A549 (cell line): Measurements from ENCODE around the gene GSTT2B. TPM values are rescaled to one million over a fixed set of nuclear protein-coding genes. Genes with fewer than 3 reads are reported as not detected.
"Not testable (repeated sequence)": the region's sequence is repeated elsewhere in the genome, so short reads cannot be mapped to it uniquely, and the experiment has no call there.

Experiments used
- ATAC-seq, 2 experiments: fragments of 200-7000 bp in 1 of 2; fragments of >200 bp in 1 of 2; cut with Nextera tagmentation in 1 of 2; cut with Tn5 transposase in 1 of 2; 3 replicates each; pipeline versions ENCODE4 v1.8.0 to v1.9.1; 2018 to 2020; ENCODE audit warnings: mild to moderate bottlenecking in 1 of 2, moderate library complexity in 1 of 2
- CTCF ChIA-PET: fragments of 300-600 bp; sonication (Branson Sonifier 250); formaldehyde crosslinking; extraction: SDS; loops from one replicate; lab custom pipeline; 2021; ENCODE audit warnings: antibody characterized with exemption, inconsistent platforms; lab: Yijun Ruan, JAX
- POLR2A ChIA-PET: fragments of 350-600 bp; formaldehyde crosslinking; extraction: SDS; loops from one replicate; lab custom pipeline; 2021; ENCODE audit warnings: antibody characterized with exemption, inconsistent platforms; lab: Yijun Ruan, JAX
- DNase-seq, 2 experiments: peaks; one replicate each; pipeline versions ENCODE4 v3.0.0 to v3.0.0-alpha.2; 2011 to 2016; ENCODE audit warnings: low read depth in 1 of 2, low spot score in 1 of 2
- FAIRE-seq: peaks from 2 replicates; lab custom pipeline; 2011; peaks lifted over from hg19 to GRCh38; lab: Jason Lieb, UNC
- H3K27ac ChIP-seq, 2 experiments: fragments of >200 bp; sonication (Bioruptor Twin); formaldehyde crosslinking; 3 replicates each; pipeline ENCODE4 v1.5.1; 2016 to 2017
- H3K4me1 ChIP-seq: fragments of >200 bp; sonication (Bioruptor Twin); formaldehyde crosslinking; 3 replicates; pipeline ENCODE4 v1.6.1; 2016
- H3K4me2 ChIP-seq: fragments of >200 bp; sonication (Bioruptor Twin); formaldehyde crosslinking; 3 replicates; pipeline ENCODE4 v1.6.1; 2016
- H3K4me3 ChIP-seq: fragments of >200 bp; sonication (Bioruptor Twin); formaldehyde crosslinking; 3 replicates; pipeline ENCODE4 v1.5.1; 2016
- H3K9me3 ChIP-seq: fragments of >200 bp; sonication (Bioruptor Twin); formaldehyde crosslinking; 3 replicates; pipeline ENCODE4 v1.6.1; 2016
- CHD4 ChIP-seq: fragments of 200-600 bp; sonication (generic); IDR thresholded peaks from 2 replicates; pipeline ENCODE4 v1.6.1; 2016; ENCODE audit warnings: antibody characterized with exemption, mild to moderate bottlenecking, borderline replicate concordance
- RFX5 ChIP-seq: fragments of 450-650 bp; IDR thresholded peaks from 2 replicates; pipeline ENCODE4 v1.7.1; 2014; ENCODE audit warnings: antibody characterized with exemption, mild to moderate bottlenecking, moderate library complexity
- RNF2 ChIP-seq: fragments of 200-600 bp; sonication (generic); IDR thresholded peaks from 2 replicates; pipeline ENCODE4 v1.6.1; 2016; ENCODE audit warnings: low read depth, mild to moderate bottlenecking, antibody characterized with exemption, moderate library complexity, borderline replicate concordance
- ZFP36 ChIP-seq: fragments of 450-650 bp; IDR thresholded peaks from 2 replicates; pipeline ENCODE4 v1.6.1; 2014; ENCODE audit warnings: borderline replicate concordance; ENCODE audit not compliant: partially characterized antibody
- WGBS: methylation state at CpG from one replicate; pipeline ENCODE4 v1.1.6; 2017; ENCODE audit errors: missing lambda C conversion rate; 5-methylcytosine and 5-hydroxymethylcytosine counted together
- polyA plus RNA-seq, 4 experiments: library from polyadenylated mRNA; depleted of rRNA in 3 of 4; stranded (reverse); fragments of >200 nt; fragmentation: RNase III in 1 of 4; extraction: RNeasy Plus Mini Kit Qiagen cat#74134 plus additional on column Dnase treatment in 1 of 4; gene quantifications; 2 replicates in 3 of 4; 3 replicates in 1 of 4; pipeline ENCODE4 v1.2.3, GENCODE V29; 2011 to 2017
- TF ChIP-seq, protein P1 (sequence below): fragments of >200 bp; sonication (Bioruptor Twin); formaldehyde crosslinking; IDR thresholded peaks from 3 replicates; pipeline ENCODE4 v1.5.1; 2016

Gene GSTT2B
- polyA plus RNA-seq, 2 of the 4 experiments (the other 2 are of a cell fraction) = 0.30 to 0.50 TPM

DNA sequence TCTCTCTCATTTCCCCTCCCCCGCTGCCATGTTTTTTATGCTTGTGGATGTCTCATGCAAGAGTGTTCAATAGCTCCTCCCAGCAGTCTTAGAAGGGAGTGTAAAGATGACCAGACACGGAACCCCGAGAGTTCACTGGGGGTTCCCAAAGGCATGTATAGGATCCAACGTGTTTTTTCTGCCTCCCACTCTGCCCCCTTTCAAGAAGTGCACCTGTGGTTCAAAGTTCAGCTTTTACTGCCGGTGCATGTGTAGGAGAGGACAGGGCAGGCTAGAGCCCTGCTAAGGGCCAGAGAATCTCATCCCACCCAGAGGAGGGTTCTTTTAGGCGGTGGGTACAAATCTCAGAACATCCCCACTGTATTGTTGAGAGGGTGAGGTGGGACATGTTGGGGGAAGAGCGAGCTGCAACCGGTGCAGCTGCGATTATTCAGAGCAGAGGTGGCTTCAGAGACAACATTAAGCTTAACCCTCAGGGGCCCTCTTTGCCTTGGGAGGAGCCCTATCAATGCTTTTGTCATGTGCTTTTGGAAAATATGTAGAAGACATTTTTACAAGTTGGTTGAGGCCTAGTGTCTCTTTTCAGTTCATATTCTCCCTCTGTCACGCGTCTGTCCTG is 52.3 kb downstream of the GSTT2B start (continued):
- TF ChIP-seq, protein P1, sequence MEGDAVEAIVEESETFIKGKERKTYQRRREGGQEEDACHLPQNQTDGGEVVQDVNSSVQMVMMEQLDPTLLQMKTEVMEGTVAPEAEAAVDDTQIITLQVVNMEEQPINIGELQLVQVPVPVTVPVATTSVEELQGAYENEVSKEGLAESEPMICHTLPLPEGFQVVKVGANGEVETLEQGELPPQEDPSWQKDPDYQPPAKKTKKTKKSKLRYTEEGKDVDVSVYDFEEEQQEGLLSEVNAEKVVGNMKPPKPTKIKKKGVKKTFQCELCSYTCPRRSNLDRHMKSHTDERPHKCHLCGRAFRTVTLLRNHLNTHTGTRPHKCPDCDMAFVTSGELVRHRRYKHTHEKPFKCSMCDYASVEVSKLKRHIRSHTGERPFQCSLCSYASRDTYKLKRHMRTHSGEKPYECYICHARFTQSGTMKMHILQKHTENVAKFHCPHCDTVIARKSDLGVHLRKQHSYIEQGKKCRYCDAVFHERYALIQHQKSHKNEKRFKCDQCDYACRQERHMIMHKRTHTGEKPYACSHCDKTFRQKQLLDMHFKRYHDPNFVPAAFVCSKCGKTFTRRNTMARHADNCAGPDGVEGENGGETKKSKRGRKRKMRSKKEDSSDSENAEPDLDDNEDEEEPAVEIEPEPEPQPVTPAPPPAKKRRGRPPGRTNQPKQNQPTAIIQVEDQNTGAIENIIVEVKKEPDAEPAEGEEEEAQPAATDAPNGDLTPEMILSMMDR = no peak
- TF ChIP-seq ZFP36 = no peak
- no peak for TF ChIP-seq CHD4
- TF ChIP-seq RNF2 = no peak
- TF ChIP-seq RFX5 = no peak

DNA sequence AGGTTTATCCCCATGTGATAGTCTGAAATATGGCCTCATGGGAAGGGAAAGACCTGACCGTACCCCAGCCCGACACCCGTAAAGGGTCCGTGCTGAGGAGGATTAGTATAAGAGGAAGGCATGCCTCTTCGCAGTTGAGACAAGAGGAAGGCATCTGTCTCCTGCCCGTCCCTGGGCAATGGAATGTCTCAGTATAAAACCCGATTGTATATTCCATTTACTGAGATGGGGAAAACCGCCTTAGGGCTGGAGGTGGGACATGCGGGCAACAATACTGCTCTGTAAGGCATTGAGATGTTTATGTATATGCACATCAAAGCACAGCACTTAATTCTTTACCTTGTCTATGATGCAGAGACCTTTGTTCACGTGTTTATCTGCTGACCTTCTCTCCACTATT is 53.6 kb downstream of the GSTT2B start:
- CTCF ChIA-PET, FAIRE-seq: not testable (repeated sequence)

More for the DNA sequence above, 53.6 kb downstream of the GSTT2B start:
- H3K4me2 ChIP-seq, H3K4me1 ChIP-seq, ATAC-seq, H3K4me3 ChIP-seq, H3K9me3 ChIP-seq, DNase-seq, H3K27ac ChIP-seq, POLR2A ChIA-PET: not testable (repeated sequence)
- 67% methylated on average over 10 of the region's 10 CpGs for WGBS

Other genes with a start within 250 kb of the GSTT2B start
- gene ZNF70, start 210.1 kb downstream of the GSTT2B start, polyA plus RNA-seq (2011; rRNA removed) = 0.88 and 2.1 TPM in 2 replicates
- gene ZNF70, start 210.1 kb downstream of the GSTT2B start, polyA plus RNA-seq (2017; fragmentation: RNase III; extraction: RNeasy Plus Mini Kit Qiagen cat#74134 plus additional on column Dnase treatment) = 0.98 to 1.3 TPM (median 1.2 TPM) in 3 replicates
- 0.41 and 0.90 TPM in 2 replicates for gene VPREB3, start 206.8 kb downstream of the GSTT2B start, polyA plus RNA-seq (2011; rRNA removed)
- 0.37 to 0.61 TPM (median 0.52 TPM) in 3 replicates for gene VPREB3, start 206.8 kb downstream of the GSTT2B start, polyA plus RNA-seq (2017; fragmentation: RNase III; extraction: RNeasy Plus Mini Kit Qiagen cat#74134 plus additional on column Dnase treatment)
- gene C22orf15, start 198.2 kb downstream of the GSTT2B start, polyA plus RNA-seq (2011; rRNA removed) = not detected in 2 replicates
- not detected in 3 replicates for gene C22orf15, start 198.2 kb downstream of the GSTT2B start, polyA plus RNA-seq (2017; fragmentation: RNase III; extraction: RNeasy Plus Mini Kit Qiagen cat#74134 plus additional on column Dnase treatment)
- gene CHCHD10, start 193.2 kb downstream of the GSTT2B start, polyA plus RNA-seq (2011; rRNA removed) = 33.0 and 59.4 TPM in 2 replicates
- gene CHCHD10, start 193.2 kb downstream of the GSTT2B start, polyA plus RNA-seq (2017; fragmentation: RNase III; extraction: RNeasy Plus Mini Kit Qiagen cat#74134 plus additional on column Dnase treatment) = 79.5 to 99.0 TPM (median 85.4 TPM) in 3 replicates
- gene MMP11, start 188.3 kb downstream of the GSTT2B start, polyA plus RNA-seq (2011; rRNA removed) = 0.36 and 0.61 TPM in 2 replicates
- gene MMP11, start 188.3 kb downstream of the GSTT2B start, polyA plus RNA-seq (2017; fragmentation: RNase III; extraction: RNeasy Plus Mini Kit Qiagen cat#74134 plus additional on column Dnase treatment) = 0.16 to 0.26 TPM (median 0.23 TPM) in 3 replicates
- gene SMARCB1, start 174.2 kb downstream of the GSTT2B start, polyA plus RNA-seq (2011; rRNA removed) = 98.1 and 133 TPM in 2 replicates
- gene SMARCB1, start 174.2 kb downstream of the GSTT2B start, polyA plus RNA-seq (2017; fragmentation: RNase III; extraction: RNeasy Plus Mini Kit Qiagen cat#74134 plus additional on column Dnase treatment) = 59.2 to 66.9 TPM (median 65.6 TPM) in 3 replicates
- 0.08 and 0.34 TPM in 2 replicates for gene DERL3, start 122.2 kb downstream of the GSTT2B start, polyA plus RNA-seq (2011; rRNA removed)
- 0.18 to 0.40 TPM (median 0.34 TPM) in 3 replicates for gene DERL3, start 122.2 kb downstream of the GSTT2B start, polyA plus RNA-seq (2017; fragmentation: RNase III; extraction: RNeasy Plus Mini Kit Qiagen cat#74134 plus additional on column Dnase treatment)
- 5.6 and 6.9 TPM in 2 replicates for gene SLC2A11, start 103.3 kb downstream of the GSTT2B start, polyA plus RNA-seq (2011; rRNA removed)
- 9.5 to 12.4 TPM (median 12.4 TPM) in 3 replicates for gene SLC2A11, start 103.3 kb downstream of the GSTT2B start, polyA plus RNA-seq (2017; fragmentation: RNase III; extraction: RNeasy Plus Mini Kit Qiagen cat#74134 plus additional on column Dnase treatment)
- 173 and 197 TPM in 2 replicates for gene MIF, start 66.8 kb downstream of the GSTT2B start, polyA plus RNA-seq (2011; rRNA removed)
- 752 to 794 TPM (median 776 TPM) in 3 replicates for gene MIF, start 66.8 kb downstream of the GSTT2B start, polyA plus RNA-seq (2017; fragmentation: RNase III; extraction: RNeasy Plus Mini Kit Qiagen cat#74134 plus additional on column Dnase treatment)
- 2.1 and 2.8 TPM in 2 replicates for gene DDTL, start 5.7 kb upstream of the GSTT2B start, polyA plus RNA-seq (2011; rRNA removed)
- gene DDTL, start 5.7 kb upstream of the GSTT2B start, polyA plus RNA-seq (2017; fragmentation: RNase III; extraction: RNeasy Plus Mini Kit Qiagen cat#74134 plus additional on column Dnase treatment) = 2.5 to 3.2 TPM (median 2.7 TPM) in 3 replicates
- 87.6 and 119 TPM in 2 replicates for gene DDT, start 13.2 kb upstream of the GSTT2B start, polyA plus RNA-seq (2011; rRNA removed)
- 173 to 188 TPM (median 180 TPM) in 3 replicates for gene DDT, start 13.2 kb upstream of the GSTT2B start, polyA plus RNA-seq (2017; fragmentation: RNase III; extraction: RNeasy Plus Mini Kit Qiagen cat#74134 plus additional on column Dnase treatment)
- gene GSTT2, start 18.9 kb upstream of the GSTT2B start, polyA plus RNA-seq (2011; rRNA removed) = not detected in 2 replicates
- gene GSTT2, start 18.9 kb upstream of the GSTT2B start, polyA plus RNA-seq (2017; fragmentation: RNase III; extraction: RNeasy Plus Mini Kit Qiagen cat#74134 plus additional on column Dnase treatment) = 0.13 to 0.17 TPM (median 0.14 TPM) in 3 replicates
- gene GSTT4, start 44.3 kb upstream of the GSTT2B start, polyA plus RNA-seq (2011; rRNA removed) = not detected in 2 replicates
- not detected in 3 replicates for gene GSTT4, start 44.3 kb upstream of the GSTT2B start, polyA plus RNA-seq (2017; fragmentation: RNase III; extraction: RNeasy Plus Mini Kit Qiagen cat#74134 plus additional on column Dnase treatment)
- 5.5 and 13.0 TPM in 2 replicates for gene CABIN1, start 50.1 kb upstream of the GSTT2B start, polyA plus RNA-seq (2011; rRNA removed)
- 16.7 to 17.5 TPM (median 16.8 TPM) in 3 replicates for gene CABIN1, start 50.1 kb upstream of the GSTT2B start, polyA plus RNA-seq (2017; fragmentation: RNase III; extraction: RNeasy Plus Mini Kit Qiagen cat#74134 plus additional on column Dnase treatment)
- gene SUSD2, start 220.3 kb upstream of the GSTT2B start, polyA plus RNA-seq (2011; rRNA removed) = 12.4 and 12.7 TPM in 2 replicates
- gene SUSD2, start 220.3 kb upstream of the GSTT2B start, polyA plus RNA-seq (2017; fragmentation: RNase III; extraction: RNeasy Plus Mini Kit Qiagen cat#74134 plus additional on column Dnase treatment) = 51.4 to 60.9 TPM (median 51.9 TPM) in 3 replicates